GM12878 (cell line): ENCODE measurements around the gene FBLN5. TPM values are rescaled to one million over a fixed set of nuclear protein-coding genes. Genes with fewer than 3 reads are reported as not detected.

ENCODE experiments used
- CEBPB ChIP-seq, 2 experiments: fragments of 150-350 bp in 1 of 2; IDR thresholded peaks; 2 replicates each; pipeline ENCODE4 v1.6.1; 2012 to 2014; ENCODE audit warnings: low read depth in 2 of 2, low read length in 2 of 2, borderline replicate concordance in 1 of 2, inconsistent platforms in 1 of 2
- EP300 ChIP-seq, 2 experiments: fragments of 150-350 bp in 1 of 2; IDR thresholded peaks; 2 replicates each; pipeline ENCODE4 v1.6.1; 2011 to 2012; ENCODE audit warnings: low read depth in 2 of 2, low read length in 2 of 2, borderline replicate concordance in 1 of 2, improper control_type of control experiment in 1 of 2, inconsistent platforms in 1 of 2; ENCODE audit not compliant: control insufficient read depth in 1 of 2
- ETV6 ChIP-seq, 2 experiments: fragments of 450-650 bp in 1 of 2; IDR thresholded peaks in 1 of 2; conservative IDR thresholded peaks in 1 of 2; 2 replicates each; pipeline ENCODE4 v1.6.1; 2014; ENCODE audit warnings: antibody characterized with exemption in 1 of 2, borderline replicate concordance in 1 of 2, low read depth in 1 of 2, mild to moderate bottlenecking in 1 of 2, moderate library complexity in 1 of 2
- IKZF1 ChIP-seq: fragments of 450-650 bp; conservative IDR thresholded peaks from 2 replicates; pipeline ENCODE4 v1.6.1; 2017; ENCODE audit warnings: antibody characterized with exemption, mild to moderate bottlenecking
- IKZF2 ChIP-seq, 2 experiments: fragments of 450-650 bp; IDR thresholded peaks; 2 replicates each; pipeline ENCODE4 v1.6.1; 2017; ENCODE audit warnings: mild to moderate bottlenecking in 2 of 2, moderate library complexity in 2 of 2
- JUND ChIP-seq: IDR thresholded peaks from 2 replicates; pipeline ENCODE4 v1.6.1; 2012; ENCODE audit warnings: low read depth, mild to moderate bottlenecking, low read length, improper control_type of control experiment, moderate library complexity
- RB1 ChIP-seq: fragments of 450-650 bp; formaldehyde crosslinking; IDR thresholded peaks from 2 replicates; pipeline ENCODE4 v1.6.1; 2017; ENCODE audit warnings: mild to moderate bottlenecking, borderline replicate concordance
- SIX5 ChIP-seq: IDR thresholded peaks from 2 replicates; pipeline ENCODE4 v1.6.1; 2011; ENCODE audit warnings: mild to moderate bottlenecking, low read depth, low read length, moderate library complexity; ENCODE audit not compliant: severe bottlenecking
- SREBF2 ChIP-seq: IDR thresholded peaks from 2 replicates; pipeline ENCODE4 v1.6.1; 2012; ENCODE audit warnings: mild to moderate bottlenecking, low read length
- TBL1XR1 ChIP-seq: IDR thresholded peaks from 2 replicates; pipeline ENCODE4 v1.6.1; 2012; ENCODE audit warnings: low read depth, low read length, improper control_type of control experiment
- YBX1 ChIP-seq: fragments of 450-650 bp; IDR thresholded peaks from 2 replicates; pipeline ENCODE4 v1.6.1; 2016; ENCODE audit warnings: antibody characterized with exemption
- ZNF217 ChIP-seq: fragments of 450-650 bp; IDR thresholded peaks from 2 replicates; pipeline ENCODE4 v1.6.1; 2017; ENCODE audit warnings: antibody characterized with exemption, mild to moderate bottlenecking
- ZNF24 ChIP-seq: fragments of 450-650 bp; IDR thresholded peaks from 2 replicates; pipeline ENCODE4 v1.6.1; 2017; ENCODE audit warnings: antibody characterized with exemption, mild to moderate bottlenecking
- ZZZ3 ChIP-seq: IDR thresholded peaks from 2 replicates; pipeline ENCODE4 v1.6.1; 2011; ENCODE audit warnings: low read depth; ENCODE audit not compliant: control insufficient read depth, insufficient read length
- polyA plus RNA-seq, 11 experiments: library from polyadenylated mRNA; depleted of rRNA in 4 of 11; unstranded in 6 of 11; stranded (reverse) in 5 of 11; fragments of >200 nt; fragmentation: Nextera tagmentation in 4 of 11; fragmentation: Illumina TruSeq in 1 of 11; extraction: Ambion mirVana in 4 of 11; extraction: Trizol in 1 of 11; gene quantifications; 1 replicate in 1 of 11; 2 replicates in 10 of 11; pipeline versions ENCODE4 v1.2.1 to v1.2.3, GENCODE V29; 2011 to 2016; ENCODE audit warnings: inconsistent platforms in 2 of 11, missing spikeins in 2 of 11, low read depth in 1 of 11
- total RNA-seq, 4 experiments: library from RNA; depleted of rRNA in 3 of 4; stranded (reverse); fragments of >200 nt in 3 of 4; fragmentation: Illumina TruSeq in 1 of 4; extraction: Trizol in 1 of 4; gene quantifications; 2 replicates each; pipeline versions ENCODE4 v1.2.1 to v1.2.3, GENCODE V29; 2013 to 2021
- TF ChIP-seq, protein P1 (sequence below): fragments of 450-650 bp; formaldehyde crosslinking; IDR thresholded peaks from 2 replicates; pipeline ENCODE4 v1.4.0; 2020; ENCODE audit warnings: mild to moderate bottlenecking, moderate library complexity
- TF ChIP-seq, protein P2 (sequence below): IDR thresholded peaks from 2 replicates; pipeline ENCODE4 v1.6.1; 2012; ENCODE audit warnings: improper control_type of control experiment, low read depth, low read length; ENCODE audit not compliant: insufficient replicate concordance

The FBLN5 gene
- total and polyA plus RNA-seq, 10 of the 15 experiments (the other 5 are each of a cell fraction or from before 2014, with no cell fraction given) = 0.03 to 0.64 (median 0.24) TPM

DNA sequence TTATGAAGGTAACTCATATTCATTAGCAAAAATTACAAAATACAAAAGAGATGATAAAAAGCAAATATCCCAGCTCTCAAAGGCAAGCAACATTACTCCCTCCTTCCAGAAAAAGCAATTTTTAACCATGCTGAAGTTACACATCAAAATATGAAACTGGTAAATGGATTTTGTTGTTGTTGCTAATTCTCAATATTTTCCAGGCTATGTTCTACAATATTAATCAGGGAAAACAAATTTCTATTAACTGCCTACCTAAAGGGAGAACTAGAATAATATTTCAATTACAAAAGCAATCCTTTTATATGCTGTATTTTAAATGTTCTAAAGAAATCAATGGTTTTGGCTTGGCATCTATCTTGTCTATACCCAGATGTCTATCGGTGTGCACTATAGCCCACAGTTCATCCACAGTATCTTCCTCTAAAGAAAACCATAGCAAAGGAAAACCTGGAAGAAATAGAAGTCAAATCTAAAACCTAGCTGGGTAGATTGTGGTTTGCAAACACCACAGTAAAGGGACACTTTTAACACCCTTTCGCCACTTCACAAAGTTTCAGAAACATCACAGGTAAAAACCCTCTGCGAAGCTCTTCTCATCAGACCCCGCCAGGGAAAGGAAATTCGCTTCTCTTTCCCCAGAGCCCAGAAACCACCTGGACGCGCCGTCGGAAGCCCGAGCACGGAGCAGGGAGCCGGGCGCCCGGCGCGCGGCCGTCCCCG, 112.1 kb downstream of the FBLN5 start (continued):
- TF ChIP-seq, protein P1, sequence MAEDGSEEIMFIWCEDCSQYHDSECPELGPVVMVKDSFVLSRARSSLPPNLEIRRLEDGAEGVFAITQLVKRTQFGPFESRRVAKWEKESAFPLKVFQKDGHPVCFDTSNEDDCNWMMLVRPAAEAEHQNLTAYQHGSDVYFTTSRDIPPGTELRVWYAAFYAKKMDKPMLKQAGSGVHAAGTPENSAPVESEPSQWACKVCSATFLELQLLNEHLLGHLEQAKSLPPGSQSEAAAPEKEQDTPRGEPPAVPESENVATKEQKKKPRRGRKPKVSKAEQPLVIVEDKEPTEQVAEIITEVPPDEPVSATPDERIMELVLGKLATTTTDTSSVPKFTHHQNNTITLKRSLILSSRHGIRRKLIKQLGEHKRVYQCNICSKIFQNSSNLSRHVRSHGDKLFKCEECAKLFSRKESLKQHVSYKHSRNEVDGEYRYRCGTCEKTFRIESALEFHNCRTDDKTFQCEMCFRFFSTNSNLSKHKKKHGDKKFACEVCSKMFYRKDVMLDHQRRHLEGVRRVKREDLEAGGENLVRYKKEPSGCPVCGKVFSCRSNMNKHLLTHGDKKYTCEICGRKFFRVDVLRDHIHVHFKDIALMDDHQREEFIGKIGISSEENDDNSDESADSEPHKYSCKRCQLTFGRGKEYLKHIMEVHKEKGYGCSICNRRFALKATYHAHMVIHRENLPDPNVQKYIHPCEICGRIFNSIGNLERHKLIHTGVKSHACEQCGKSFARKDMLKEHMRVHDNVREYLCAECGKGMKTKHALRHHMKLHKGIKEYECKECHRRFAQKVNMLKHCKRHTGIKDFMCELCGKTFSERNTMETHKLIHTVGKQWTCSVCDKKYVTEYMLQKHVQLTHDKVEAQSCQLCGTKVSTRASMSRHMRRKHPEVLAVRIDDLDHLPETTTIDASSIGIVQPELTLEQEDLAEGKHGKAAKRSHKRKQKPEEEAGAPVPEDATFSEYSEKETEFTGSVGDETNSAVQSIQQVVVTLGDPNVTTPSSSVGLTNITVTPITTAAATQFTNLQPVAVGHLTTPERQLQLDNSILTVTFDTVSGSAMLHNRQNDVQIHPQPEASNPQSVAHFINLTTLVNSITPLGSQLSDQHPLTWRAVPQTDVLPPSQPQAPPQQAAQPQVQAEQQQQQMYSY = no peak
- TF ChIP-seq YBX1 = no peak
- TF ChIP-seq CEBPB (IDR thresholded peaks at IDR 0.05; ENCODE audit: borderline replicate concordance in 1 of 2, low read depth in 2 of 2, low read length in 2 of 2) = no peak
- no peak for TF ChIP-seq RB1
- TF ChIP-seq SREBF2 = no peak
- peak; percentile 38 to 46; a peak in 2 of 4 replicates for TF ChIP-seq IKZF2 (IDR thresholded peaks at IDR 0.05)
- 0 out of 4 replicates have a peak, but pooled peaks of 1 of the 2 experiments have one; percentile 18 for TF ChIP-seq EP300 (IDR thresholded peaks at IDR 0.05; ENCODE audit: borderline replicate concordance in 1 of 2, control insufficient read depth in 1 of 2, low read depth in 2 of 2, low read length in 2 of 2)
- TF ChIP-seq SIX5 = no peak
- no peak for TF ChIP-seq JUND
- TF ChIP-seq ZNF217 = no peak
- TF ChIP-seq ETV6 (conservative IDR thresholded peaks at IDR 0.05 in 1 of 2, IDR thresholded peaks at IDR 0.05 in 1 of 2; ENCODE audit: borderline replicate concordance in 1 of 2, low read depth in 1 of 2) = no peak
- TF ChIP-seq TBL1XR1 = no peak
- TF ChIP-seq ZNF24 = no peak
- TF ChIP-seq IKZF1 = peak; percentile 48; the same call in 1 of the 2 replicates
- TF ChIP-seq, protein P2, sequence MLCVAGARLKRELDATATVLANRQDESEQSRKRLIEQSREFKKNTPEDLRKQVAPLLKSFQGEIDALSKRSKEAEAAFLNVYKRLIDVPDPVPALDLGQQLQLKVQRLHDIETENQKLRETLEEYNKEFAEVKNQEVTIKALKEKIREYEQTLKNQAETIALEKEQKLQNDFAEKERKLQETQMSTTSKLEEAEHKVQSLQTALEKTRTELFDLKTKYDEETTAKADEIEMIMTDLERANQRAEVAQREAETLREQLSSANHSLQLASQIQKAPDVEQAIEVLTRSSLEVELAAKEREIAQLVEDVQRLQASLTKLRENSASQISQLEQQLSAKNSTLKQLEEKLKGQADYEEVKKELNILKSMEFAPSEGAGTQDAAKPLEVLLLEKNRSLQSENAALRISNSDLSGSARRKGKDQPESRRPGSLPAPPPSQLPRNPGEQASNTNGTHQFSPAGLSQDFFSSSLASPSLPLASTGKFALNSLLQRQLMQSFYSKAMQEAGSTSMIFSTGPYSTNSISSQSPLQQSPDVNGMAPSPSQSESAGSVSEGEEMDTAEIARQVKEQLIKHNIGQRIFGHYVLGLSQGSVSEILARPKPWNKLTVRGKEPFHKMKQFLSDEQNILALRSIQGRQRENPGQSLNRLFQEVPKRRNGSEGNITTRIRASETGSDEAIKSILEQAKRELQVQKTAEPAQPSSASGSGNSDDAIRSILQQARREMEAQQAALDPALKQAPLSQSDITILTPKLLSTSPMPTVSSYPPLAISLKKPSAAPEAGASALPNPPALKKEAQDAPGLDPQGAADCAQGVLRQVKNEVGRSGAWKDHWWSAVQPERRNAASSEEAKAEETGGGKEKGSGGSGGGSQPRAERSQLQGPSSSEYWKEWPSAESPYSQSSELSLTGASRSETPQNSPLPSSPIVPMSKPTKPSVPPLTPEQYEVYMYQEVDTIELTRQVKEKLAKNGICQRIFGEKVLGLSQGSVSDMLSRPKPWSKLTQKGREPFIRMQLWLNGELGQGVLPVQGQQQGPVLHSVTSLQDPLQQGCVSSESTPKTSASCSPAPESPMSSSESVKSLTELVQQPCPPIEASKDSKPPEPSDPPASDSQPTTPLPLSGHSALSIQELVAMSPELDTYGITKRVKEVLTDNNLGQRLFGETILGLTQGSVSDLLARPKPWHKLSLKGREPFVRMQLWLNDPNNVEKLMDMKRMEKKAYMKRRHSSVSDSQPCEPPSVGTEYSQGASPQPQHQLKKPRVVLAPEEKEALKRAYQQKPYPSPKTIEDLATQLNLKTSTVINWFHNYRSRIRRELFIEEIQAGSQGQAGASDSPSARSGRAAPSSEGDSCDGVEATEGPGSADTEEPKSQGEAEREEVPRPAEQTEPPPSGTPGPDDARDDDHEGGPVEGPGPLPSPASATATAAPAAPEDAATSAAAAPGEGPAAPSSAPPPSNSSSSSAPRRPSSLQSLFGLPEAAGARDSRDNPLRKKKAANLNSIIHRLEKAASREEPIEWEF = no peak
- TF ChIP-seq ZZZ3 = no peak
